ENCODE results near the gene ZFP36L2. TPM values are rescaled to one million over a fixed set of nuclear protein-coding genes. Genes with fewer than 3 reads are reported as not detected.

The ZFP36L2 gene
- total and polyA plus RNA-seq, 10 of the 15 experiments (the other 5 are each of a cell fraction or from before 2014, with no cell fraction given): 4.3 to 64.9 (median 19.5) TPM

DNA sequence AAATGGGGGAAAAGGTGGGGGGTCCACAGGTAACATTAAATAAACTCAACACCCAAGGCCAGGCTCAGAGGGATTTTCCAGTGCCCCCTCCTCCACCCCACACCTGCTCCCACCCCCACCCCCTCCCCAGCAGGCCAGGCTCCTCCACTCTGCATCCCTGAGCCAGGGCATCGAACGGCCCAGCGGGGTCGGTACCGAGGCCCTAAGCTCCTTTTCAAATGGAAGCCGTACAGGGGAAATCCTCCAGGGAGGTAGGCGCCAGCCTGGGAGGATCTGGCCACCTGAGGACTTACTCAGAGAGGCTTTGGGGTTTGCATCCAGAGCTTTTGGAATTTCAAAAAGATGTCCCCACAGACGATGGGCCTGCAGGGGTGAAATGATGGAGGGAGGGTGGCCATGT, 46.5 kb downstream of the ZFP36L2 start:
- no peak overlapping the region for H3K9ac ChIP-seq (ENCODE audit: control insufficient read depth, insufficient read depth, low read length)
- SMC1A ChIA-PET (ENCODE audit: uncharacterized antibody, unreplicated experiment): interaction anchor here (0.6 to 1.3 kb wide), 4 partner anchors 13 to 49 kb away, joined by 3 to 4 read pairs (median 4); no protein-coding TSS in a partner anchor
- ATAC-seq: no peak
- H4K20me1 ChIP-seq (ENCODE audit: control insufficient read depth, insufficient read depth): no peaks in the 10 kb centered on the region; the same call in 1 of the 2 replicates
- 77% methylated on average over 8 of the region's 8 CpGs for WGBS (ENCODE audit: insufficient coverage, insufficient replicate concordance, low lambda C conversion rate, missing lambda C conversion rate)
- intact Hi-C loops (cut with micrococcal nuclease; ENCODE audit: unreplicated experiment) (no loop called here), in situ Hi-C loops (cut with MboI) (no loop called here)
- POLR2A ChIA-PET: no interaction called here
- CTCF ChIA-PET: interaction anchor here (0.7 to 2.3 kb wide), 3 partner anchors 12 to 40 kb away, joined by 4 to 14 read pairs (median 4); no protein-coding TSS in a partner anchor
- H3K36me3 ChIP-seq (ENCODE audit: control insufficient read depth in 2 of 2, insufficient read depth in 2 of 2, low read length in 1 of 2): no peaks in the 10 kb centered on the region
- H3K27ac ChIP-seq (ENCODE audit: control insufficient read depth, insufficient read depth): no peak overlapping the region
- no peaks in the 10 kb centered on the region for H3K9me3 ChIP-seq (replicated peaks; ENCODE audit: control insufficient read depth, insufficient read depth, low read length)
- no peak overlapping the region for H2AFZ ChIP-seq (ENCODE audit: control insufficient read depth, low read depth, low read length)
- no peak for FAIRE-seq
- TF ChIP-seq CHD2 (IDR thresholded peaks at IDR 0.05; ENCODE audit: borderline replicate concordance, low read depth, low read length) (no peak), RUNX3 (IDR thresholded peaks at IDR 0.05; ENCODE audit: low read length) (no peak)
- TF ChIP-seq, protein P1, sequence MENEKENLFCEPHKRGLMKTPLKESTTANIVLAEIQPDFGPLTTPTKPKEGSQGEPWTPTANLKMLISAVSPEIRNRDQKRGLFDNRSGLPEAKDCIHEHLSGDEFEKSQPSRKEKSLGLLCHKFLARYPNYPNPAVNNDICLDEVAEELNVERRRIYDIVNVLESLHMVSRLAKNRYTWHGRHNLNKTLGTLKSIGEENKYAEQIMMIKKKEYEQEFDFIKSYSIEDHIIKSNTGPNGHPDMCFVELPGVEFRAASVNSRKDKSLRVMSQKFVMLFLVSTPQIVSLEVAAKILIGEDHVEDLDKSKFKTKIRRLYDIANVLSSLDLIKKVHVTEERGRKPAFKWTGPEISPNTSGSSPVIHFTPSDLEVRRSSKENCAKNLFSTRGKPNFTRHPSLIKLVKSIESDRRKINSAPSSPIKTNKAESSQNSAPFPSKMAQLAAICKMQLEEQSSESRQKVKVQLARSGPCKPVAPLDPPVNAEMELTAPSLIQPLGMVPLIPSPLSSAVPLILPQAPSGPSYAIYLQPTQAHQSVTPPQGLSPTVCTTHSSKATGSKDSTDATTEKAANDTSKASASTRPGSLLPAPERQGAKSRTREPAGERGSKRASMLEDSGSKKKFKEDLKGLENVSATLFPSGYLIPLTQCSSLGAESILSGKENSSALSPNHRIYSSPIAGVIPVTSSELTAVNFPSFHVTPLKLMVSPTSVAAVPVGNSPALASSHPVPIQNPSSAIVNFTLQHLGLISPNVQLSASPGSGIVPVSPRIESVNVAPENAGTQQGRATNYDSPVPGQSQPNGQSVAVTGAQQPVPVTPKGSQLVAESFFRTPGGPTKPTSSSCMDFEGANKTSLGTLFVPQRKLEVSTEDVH (IDR thresholded peaks at IDR 0.05; ENCODE audit: low read depth, partially characterized antibody): no peak
- no peaks in the 10 kb centered on the region for H3K27me3 ChIP-seq (replicated peaks in 1 of 2; ENCODE audit: control insufficient read depth in 2 of 2, insufficient read depth in 2 of 2, low read length in 1 of 2)
- RAD21 ChIA-PET (ENCODE audit: unreplicated experiment): interaction anchor here (0.8 to 1.6 kb wide), 3 partner anchors 11 to 49 kb away, joined by 3 to 7 read pairs (median 4); no protein-coding TSS in a partner anchor
- no peaks in the 10 kb centered on the region for H3K79me2 ChIP-seq (ENCODE audit: control insufficient read depth, insufficient read depth, low read length)
- peaks cover 4% of the 10 kb centered on the region for H3K4me1 ChIP-seq (ENCODE audit: control insufficient read depth, insufficient read depth, low read length)
- no peak for DNase-seq (ENCODE audit: low read depth, low spot score)
- H3K4me3 ChIP-seq: no peak overlapping the region
- no TSS peak for BruUV-seq (replicated peaks)
- H3K4me2 ChIP-seq (ENCODE audit: control insufficient read depth, insufficient read depth): no peak overlapping the region
